ENCODE results near the gene DPY19L3. TPM values are rescaled to one million over a fixed set of nuclear protein-coding genes. Genes with fewer than 3 reads are reported as not detected.

Gene DPY19L3
- total and polyA plus RNA-seq, 2 donors (not counting 1 experiment from before 2014, with no cell fraction given), result 14.0 to 40.0 TPM

GRCh38 chr19:32396046-32396652, 9.4 kb upstream of the DPY19L3 start:
- no peak for ATAC-seq (ENCODE audit: low read depth)
- Histone ChIP-seq H3K79me2 (ENCODE audit: control insufficient read depth, insufficient read depth, low read length) (no peaks in the 10 kb centered on the region), H3K4me3 (ENCODE audit: control extremely low read depth in 1 of 5, extremely low read depth in 1 of 5, insufficient read depth in 1 of 5, low read depth in 2 of 5, low read length in 4 of 5) (no peak overlapping the region), H3K36me3 (replicated peaks in 1 of 2; ENCODE audit: control extremely low read depth in 1 of 2, control insufficient read depth in 1 of 2, extremely low read depth in 1 of 2, insufficient read depth in 2 of 2, low read length in 1 of 2) (peaks cover 0 to 2% of the 10 kb centered on the region in 2 experiments), H3K4me2 (replicated peaks; ENCODE audit: low read depth, low read length, poor library complexity, severe bottlenecking) (no peak overlapping the region), H3K9me3 (ENCODE audit: control extremely low read depth in 1 of 3, control insufficient read depth in 2 of 3, insufficient read depth in 1 of 3, low read length in 2 of 3) (no peaks in the 10 kb centered on the region), H4K20me1 (ENCODE audit: control insufficient read depth, insufficient read depth, low read length, poor library complexity, severe bottlenecking) (no peaks in the 10 kb centered on the region), H3K9ac (ENCODE audit: low read length) (no peak overlapping the region), H3K4me1 (ENCODE audit: control insufficient read depth in 2 of 2, insufficient read depth in 2 of 2, low read length in 2 of 2) (no peaks in the 10 kb centered on the region), H3K27ac (ENCODE audit: low read length in 2 of 2) (no peak overlapping the region), H3K27me3 (replicated peaks in 1 of 4; ENCODE audit: control extremely low read depth in 1 of 4, control insufficient read depth in 3 of 4, insufficient read depth in 4 of 4, low read length in 3 of 4) (no peaks in the 10 kb centered on the region), H2AFZ (ENCODE audit: insufficient read depth, low read depth, low read length, poor library complexity, severe bottlenecking) (no peak overlapping the region)
- H3K27ac Mint-ChIP-seq, result no peak overlapping the region
- H3K4me3 Mint-ChIP-seq, result no peak overlapping the region
- no peak for DNase-seq
- H3K27me3 Mint-ChIP-seq, result no peaks in the 10 kb centered on the region
- WGBS (ENCODE audit: insufficient coverage), result 100% methylated on average over 1 of the region's 6 CpGs
- intact Hi-C loops (cut with micrococcal nuclease), result no loop called here
- TF ChIP-seq CTCF (IDR thresholded peaks at IDR 0.05) (no peak), EZH2 (IDR thresholded peaks at IDR 0.05; ENCODE audit: borderline replicate concordance, insufficient read depth, low read depth, low read length, poor library complexity, severe bottlenecking) (no peak)
- peaks cover 3% of the 10 kb centered on the region for H3K4me1 Mint-ChIP-seq
- ChIA-PET CTCF (no interaction called here), POLR2A (no interaction called here)
- no peaks in the 10 kb centered on the region for H3K9me3 Mint-ChIP-seq (ENCODE audit: insufficient read depth)

- no peaks in the 10 kb centered on the region for H3K79me2 ChIP-seq (ENCODE audit: control insufficient read depth, insufficient read depth, low read length)
- DNase-seq, result no peak
- 100% methylated on average over 2 of the region's 5 CpGs for WGBS (ENCODE audit: insufficient coverage)
- Mint-ChIP-seq H3K4me1 (peaks cover 5% of the 10 kb centered on the region), H3K27ac (no peak overlapping the region), H3K4me3 (no peak overlapping the region), H3K9me3 (ENCODE audit: insufficient read depth) (no peaks in the 10 kb centered on the region), H3K27me3 (no peaks in the 10 kb centered on the region)
- H3K27me3 ChIP-seq (replicated peaks in 1 of 4; ENCODE audit: control extremely low read depth in 1 of 4, control insufficient read depth in 3 of 4, insufficient read depth in 4 of 4, low read length in 3 of 4), result no peaks in the 10 kb centered on the region
- no peak overlapping the region for H3K9ac ChIP-seq (ENCODE audit: low read length)
- H2AFZ ChIP-seq (ENCODE audit: insufficient read depth, low read depth, low read length, poor library complexity, severe bottlenecking), result no peak overlapping the region
- H3K9me3 ChIP-seq (ENCODE audit: control extremely low read depth in 1 of 3, control insufficient read depth in 2 of 3, insufficient read depth in 1 of 3, low read length in 2 of 3), result no peaks in the 10 kb centered on the region
- ChIA-PET POLR2A (no interaction called here), CTCF (no interaction called here)
- no peak overlapping the region for H3K4me3 ChIP-seq (ENCODE audit: control extremely low read depth in 1 of 5, extremely low read depth in 1 of 5, insufficient read depth in 1 of 5, low read depth in 2 of 5, low read length in 4 of 5)
- H3K36me3 ChIP-seq (replicated peaks in 1 of 2; ENCODE audit: control extremely low read depth in 1 of 2, control insufficient read depth in 1 of 2, extremely low read depth in 1 of 2, insufficient read depth in 2 of 2, low read length in 1 of 2), result peaks cover 0 to 2% of the 10 kb centered on the region in 2 experiments
- ATAC-seq (ENCODE audit: low read depth), result no peak
- intact Hi-C loops (cut with micrococcal nuclease), result no loop called here
- no peaks in the 10 kb centered on the region for H3K4me1 ChIP-seq (ENCODE audit: control insufficient read depth in 2 of 2, insufficient read depth in 2 of 2, low read length in 2 of 2)
- TF ChIP-seq EZH2 (IDR thresholded peaks at IDR 0.05; ENCODE audit: borderline replicate concordance, insufficient read depth, low read depth, low read length, poor library complexity, severe bottlenecking) (no peak), CTCF (IDR thresholded peaks at IDR 0.05) (no peak)
- H4K20me1 ChIP-seq (ENCODE audit: control insufficient read depth, insufficient read depth, low read length, poor library complexity, severe bottlenecking), result no peaks in the 10 kb centered on the region
- no peak overlapping the region for H3K27ac ChIP-seq (ENCODE audit: low read length in 2 of 2)
- H3K4me2 ChIP-seq (replicated peaks; ENCODE audit: low read depth, low read length, poor library complexity, severe bottlenecking), result no peak overlapping the region
Observed at GRCh38 chr19:32397671-32398101, 7.9 kb upstream of the DPY19L3 start.

Measured in B cell (primary cell).